ENCODE results near the gene MBD3L1. TPM values are rescaled to one million over a fixed set of nuclear protein-coding genes. Genes with fewer than 3 reads are reported as not detected.

MBD3L1 gene
- total RNA-seq (2021; fragmentation: NEBNext Ultra II Directional; extraction: Animal tissue kit (Norgen Biotek cat#: 25700)) = not detected
- long read RNA-seq = 0 reads

DNA sequence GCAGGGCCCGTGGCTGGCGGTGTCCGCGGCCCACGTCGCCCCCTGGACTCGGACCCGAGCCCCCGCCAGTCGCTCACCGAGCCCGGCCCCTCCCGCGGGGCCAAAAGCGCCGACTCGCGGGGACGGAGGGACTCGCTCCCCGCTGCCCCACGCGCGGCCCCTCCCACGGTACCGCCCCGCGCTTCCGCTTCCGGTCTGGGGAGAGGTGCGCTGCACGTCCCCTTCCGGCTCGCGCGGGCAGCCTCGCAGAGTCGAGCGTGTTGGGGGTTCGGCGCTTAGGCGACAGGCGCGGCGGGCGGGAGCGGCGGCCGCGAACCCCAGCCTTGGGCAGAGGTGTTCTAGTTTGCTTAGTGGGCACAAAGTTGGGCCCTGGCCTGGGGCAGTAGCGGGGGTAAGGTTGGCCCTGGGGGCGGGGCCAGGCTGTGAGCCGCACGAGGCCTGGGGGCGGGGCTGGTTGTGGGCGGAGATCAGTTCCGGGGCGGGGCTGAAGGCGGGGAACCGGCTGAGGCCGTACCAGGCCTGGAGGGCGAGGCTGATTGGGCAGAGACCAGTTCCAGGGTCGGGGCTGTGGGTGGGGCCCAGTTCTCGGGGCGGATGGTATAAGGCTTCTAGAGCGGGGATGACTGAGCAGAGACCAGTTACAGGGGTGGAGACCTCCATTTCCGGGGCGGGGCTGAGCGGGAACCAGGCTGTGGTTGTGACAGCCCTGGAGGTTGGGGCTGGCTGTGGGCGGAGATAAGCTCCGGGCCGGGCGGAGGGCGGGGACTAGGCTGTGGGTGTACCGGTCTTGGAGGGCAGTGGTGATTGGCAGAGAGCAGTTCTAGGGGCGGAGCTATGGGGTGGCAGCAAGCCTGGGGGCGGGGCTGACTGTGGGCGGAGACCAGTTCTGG, at the start of gene MBD3L1, which contains the start of gene ZNF558:
MBD3L1 (plus strand) TSS at position 246 of the 890 bp plus-strand sequence. CDS start 10,302 bp downstream, outside the sequence.
ZNF558 (minus strand) TSS at position 173 of the 890 bp plus-strand sequence. CDS start 9,645 bp downstream, outside the sequence.
- H3K9me3 Mint-ChIP-seq = peaks cover 8% of the 10 kb centered on the region
- peak; percentile 72 for TF ChIP-seq CTCF (IDR thresholded peaks at IDR 0.05)
- DNase-seq = peak; percentile 97
- peaks cover 10% of the 10 kb centered on the region for H3K36me3 Mint-ChIP-seq (ENCODE audit: low read depth)
- H3K27ac Mint-ChIP-seq = peak within 1 kb of the TSS; percentile 93
- H3K27me3 Mint-ChIP-seq (ENCODE audit: insufficient read depth) = peaks cover 3% of the 10 kb centered on the region; the same call in 1 of the 2 replicates
- H3K4me1 Mint-ChIP-seq (ENCODE audit: low read depth) = peaks cover 8% of the 10 kb centered on the region
- peak within 1 kb of the TSS; percentile 93 for H3K4me3 Mint-ChIP-seq

DNA sequence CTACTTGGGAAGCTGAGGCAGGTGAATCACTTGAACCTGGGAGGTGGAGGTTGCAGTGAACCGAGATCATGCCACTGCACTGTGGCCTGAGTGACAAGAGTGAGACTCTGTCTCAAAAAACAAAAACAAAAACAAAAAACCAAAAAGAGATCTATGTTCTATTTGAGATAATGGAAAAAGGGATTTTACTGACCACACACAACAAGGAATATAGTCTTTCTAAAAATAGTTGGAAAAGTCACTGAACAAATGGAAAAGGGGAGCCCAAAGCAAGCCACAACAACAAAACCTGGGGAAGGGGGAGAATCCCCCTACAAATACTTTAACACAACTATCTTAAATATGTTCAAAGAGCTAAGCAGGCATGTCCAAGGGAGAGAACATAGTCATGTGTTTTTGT, 37.4 kb upstream of the MBD3L1 start:
- no peak overlapping the region for H3K27ac Mint-ChIP-seq
- peaks cover 51% of the 10 kb centered on the region for H3K9me3 Mint-ChIP-seq
- no peak for DNase-seq
- no peaks in the 10 kb centered on the region for H3K4me1 Mint-ChIP-seq (ENCODE audit: low read depth)
- TF ChIP-seq CTCF (IDR thresholded peaks at IDR 0.05) = no peak
- H3K4me3 Mint-ChIP-seq = no peak overlapping the region
- peaks cover 8% of the 10 kb centered on the region; the same call in 1 of the 2 replicates for H3K36me3 Mint-ChIP-seq (ENCODE audit: low read depth)
- no peaks in the 10 kb centered on the region; the same call in 1 of the 2 replicates for H3K27me3 Mint-ChIP-seq (ENCODE audit: insufficient read depth)

GRCh38 chr19:8806661-8807060, 25.5 kb upstream of the MBD3L1 start:
- TF ChIP-seq CTCF (IDR thresholded peaks at IDR 0.05) = no peak
- no peak overlapping the region for H3K27ac Mint-ChIP-seq

GRCh38 chr19:8811315-8812172, 20.6 kb upstream of the MBD3L1 start:
- DNase-seq = peak; percentile 5
- no peak overlapping the region for H3K4me3 Mint-ChIP-seq
- H3K9me3 Mint-ChIP-seq = peaks cover 99% of the 10 kb centered on the region
- no peak for TF ChIP-seq CTCF (IDR thresholded peaks at IDR 0.05)
- no peak overlapping the region for H3K27ac Mint-ChIP-seq
- H3K4me1 Mint-ChIP-seq (ENCODE audit: low read depth) = no peaks in the 10 kb centered on the region
- no peaks in the 10 kb centered on the region; the same call in 1 of the 2 replicates for H3K27me3 Mint-ChIP-seq (ENCODE audit: insufficient read depth)
- H3K36me3 Mint-ChIP-seq (ENCODE audit: low read depth) = peaks cover 91% of the 10 kb centered on the region

More at GRCh38 chr19:8806661-8807060, 25.5 kb upstream of the MBD3L1 start:
- Mint-ChIP-seq H3K27me3 (ENCODE audit: insufficient read depth) (no peaks in the 10 kb centered on the region), H3K4me1 (ENCODE audit: low read depth) (no peaks in the 10 kb centered on the region), H3K9me3 (peaks cover 90% of the 10 kb centered on the region), H3K36me3 (ENCODE audit: low read depth) (peaks cover 70% of the 10 kb centered on the region), H3K4me3 (no peak overlapping the region)
- DNase-seq = no peak

DNA sequence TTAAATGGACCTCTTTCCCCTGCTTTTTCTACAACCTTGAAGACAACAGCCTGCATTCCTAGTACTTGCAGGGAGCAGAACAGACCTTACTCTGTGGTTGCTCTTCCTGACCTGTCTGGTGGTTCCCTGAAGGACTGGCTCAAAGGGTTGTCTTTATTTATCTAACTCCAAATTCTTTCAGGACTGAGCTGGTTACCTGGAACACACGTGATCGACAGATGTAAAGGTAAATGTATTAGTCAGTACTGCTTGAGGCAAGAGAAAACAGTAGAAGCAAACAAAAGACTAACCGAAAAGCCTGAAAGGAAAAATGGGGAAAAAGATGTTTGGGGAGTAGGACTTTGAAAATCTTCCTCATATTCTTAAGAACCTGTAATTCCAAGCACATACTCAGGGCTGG, 18.0 kb upstream of the MBD3L1 start:
- H3K4me1 Mint-ChIP-seq (ENCODE audit: low read depth) = no peaks in the 10 kb centered on the region
- no peak overlapping the region for H3K4me3 Mint-ChIP-seq
- H3K27me3 Mint-ChIP-seq (ENCODE audit: insufficient read depth) = no peaks in the 10 kb centered on the region; the same call in none of the 2 replicates
- peaks cover 92% of the 10 kb centered on the region for H3K9me3 Mint-ChIP-seq
- TF ChIP-seq CTCF (IDR thresholded peaks at IDR 0.05) = no peak
- H3K27ac Mint-ChIP-seq = no peak overlapping the region
- no peak for DNase-seq
- H3K36me3 Mint-ChIP-seq (ENCODE audit: low read depth) = peaks cover 94% of the 10 kb centered on the region
